ENCODE data around the gene SAP30L.

SAP30L gene

DNA sequence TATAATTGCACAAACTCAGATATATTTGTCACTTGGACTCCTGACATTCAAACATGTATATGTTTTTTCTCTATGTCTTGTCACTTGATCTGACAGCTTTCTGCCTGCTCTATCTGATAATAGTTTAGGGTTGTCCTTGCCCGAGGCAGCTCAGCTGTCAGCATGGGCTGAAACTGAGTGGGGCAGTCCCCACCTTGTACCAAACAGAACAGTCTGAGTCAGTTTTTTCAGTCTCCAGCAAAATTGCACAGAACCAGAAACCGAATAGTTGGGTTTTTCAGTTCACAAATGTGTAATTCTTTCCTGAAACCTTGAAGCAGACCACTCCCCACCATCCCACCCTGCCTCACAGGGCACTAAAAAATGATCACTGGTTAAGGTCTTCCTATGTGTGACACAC is 41.7 kb downstream of the SAP30L start:
- no peaks in the 10 kb centered on the region for H3K79me2 ChIP-seq (ENCODE audit: low read length)
- H3K4me2 ChIP-seq (ENCODE audit: low read depth, low read length), result peak overlapping the region; percentile 22; the same call in 1 of the 2 replicates
- 0 out of 2 replicates have a peak, but pooled peaks cover 6% of the 10 kb centered on the region for H3K27me3 ChIP-seq (replicated peaks; ENCODE audit: insufficient read depth, low read length)
- TF ChIP-seq EZH2 (optimal IDR thresholded peaks at IDR 0.05; ENCODE audit: low read depth, low read length) (no peak), CTCF (IDR thresholded peaks at IDR 0.05; ENCODE audit: low read length) (no peak), EZH2phosphoT487 (IDR thresholded peaks at IDR 0.05; ENCODE audit: low read length) (no peak)
- no peaks in the 10 kb centered on the region for H4K20me1 ChIP-seq (ENCODE audit: insufficient read depth, low read length)
- H3K4me1 ChIP-seq (ENCODE audit: low read length), result 0 out of 2 replicates have a peak, but pooled peaks cover 4% of the 10 kb centered on the region
- H3K36me3 ChIP-seq (replicated peaks; ENCODE audit: insufficient read depth, low read length), result no peaks in the 10 kb centered on the region
- no peak overlapping the region for H2AFZ ChIP-seq (ENCODE audit: low read length)
- H3K9me2 ChIP-seq (replicated peaks; ENCODE audit: insufficient read depth, low read length), result no peaks in the 10 kb centered on the region
- H3K9me3 ChIP-seq (replicated peaks; ENCODE audit: insufficient read depth, low read length), result no peaks in the 10 kb centered on the region
- DNase-seq, result peak; percentile 37
- H3K27ac ChIP-seq (ENCODE audit: low read length), result no peak overlapping the region
- H3K9ac ChIP-seq (ENCODE audit: low read length), result no peak overlapping the region
- H3F3A ChIP-seq (ENCODE audit: insufficient read depth, low read length), result no peaks in the 10 kb centered on the region
- H3K4me3 ChIP-seq (ENCODE audit: low read length), result no peak overlapping the region

DNA sequence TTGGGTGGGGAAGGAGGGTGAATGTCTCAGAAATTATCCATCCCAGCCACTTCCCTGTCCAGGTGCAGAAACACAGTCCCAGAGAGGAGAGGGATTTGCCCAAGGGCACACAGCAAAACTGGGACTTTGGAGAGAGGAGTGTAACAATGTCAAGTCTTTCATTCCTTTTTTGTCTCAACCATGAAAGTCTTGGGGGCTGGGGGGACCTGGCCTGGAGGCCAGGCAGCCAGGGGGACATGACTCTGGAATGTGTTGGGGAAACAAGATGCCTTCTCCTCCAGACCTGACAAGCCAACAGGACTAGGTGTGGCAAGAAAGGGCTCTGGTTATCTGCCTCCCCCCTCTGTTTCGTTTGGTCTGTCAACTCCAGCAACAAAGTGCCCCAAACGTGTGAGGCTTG is 46.1 kb downstream of the SAP30L start:
- Histone ChIP-seq H3K79me2 (ENCODE audit: low read length) (no peaks in the 10 kb centered on the region), H3K9me2 (replicated peaks; ENCODE audit: insufficient read depth, low read length) (no peaks in the 10 kb centered on the region), H3F3A (ENCODE audit: insufficient read depth, low read length) (no peaks in the 10 kb centered on the region), H3K9me3 (replicated peaks; ENCODE audit: insufficient read depth, low read length) (no peaks in the 10 kb centered on the region), H3K36me3 (replicated peaks; ENCODE audit: insufficient read depth, low read length) (no peaks in the 10 kb centered on the region), H3K9ac (ENCODE audit: low read length) (no peak overlapping the region), H3K4me2 (ENCODE audit: low read depth, low read length) (no peak overlapping the region), H2AFZ (ENCODE audit: low read length) (no peak overlapping the region), H4K20me1 (ENCODE audit: insufficient read depth, low read length) (no peaks in the 10 kb centered on the region), H3K4me1 (ENCODE audit: low read length) (0 out of 2 replicates have a peak, but pooled peaks cover 4% of the 10 kb centered on the region), H3K27me3 (replicated peaks; ENCODE audit: insufficient read depth, low read length) (no peaks in the 10 kb centered on the region), H3K27ac (ENCODE audit: low read length) (no peak overlapping the region), H3K4me3 (ENCODE audit: low read length) (no peak overlapping the region)
- TF ChIP-seq EZH2phosphoT487 (IDR thresholded peaks at IDR 0.05; ENCODE audit: low read length), result no peak
- DNase-seq, result no peak

DNA sequence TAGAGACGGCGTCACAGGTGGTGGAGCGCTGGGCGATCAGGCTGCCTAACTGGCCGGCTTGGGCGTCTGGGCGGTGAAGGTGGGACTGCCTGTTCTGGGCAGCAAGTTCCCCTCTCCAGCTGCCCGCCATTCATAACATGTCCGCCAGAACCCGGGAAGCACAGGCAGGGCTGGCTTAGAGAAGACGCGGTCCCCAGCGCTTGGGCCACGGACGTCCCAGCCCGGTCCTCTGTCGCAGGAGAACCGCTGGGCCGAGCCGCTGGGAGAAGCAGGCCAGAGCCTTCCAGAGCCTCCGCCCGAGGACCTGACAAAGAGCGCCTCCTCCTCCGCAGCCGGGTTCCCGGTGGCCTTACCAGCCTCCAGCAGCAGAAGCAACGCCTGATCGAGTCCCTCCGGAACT is 47.5 kb downstream of the SAP30L start:
- DNase-seq, result no peak
- H3K79me2 ChIP-seq (ENCODE audit: low read length), result no peaks in the 10 kb centered on the region
- no peaks in the 10 kb centered on the region for H3K4me1 ChIP-seq (ENCODE audit: low read length)
- H3K4me2 ChIP-seq (ENCODE audit: low read depth, low read length), result no peak overlapping the region
- H4K20me1 ChIP-seq (ENCODE audit: insufficient read depth, low read length), result no peaks in the 10 kb centered on the region
- H3K36me3 ChIP-seq (replicated peaks; ENCODE audit: insufficient read depth, low read length), result no peaks in the 10 kb centered on the region
- no peaks in the 10 kb centered on the region for H3K27me3 ChIP-seq (replicated peaks; ENCODE audit: insufficient read depth, low read length)
- H3K4me3 ChIP-seq (ENCODE audit: low read length), result no peak overlapping the region
- H3F3A ChIP-seq (ENCODE audit: insufficient read depth, low read length), result no peaks in the 10 kb centered on the region
- H3K9ac ChIP-seq (ENCODE audit: low read length), result no peak overlapping the region
- no peak for TF ChIP-seq EZH2phosphoT487 (IDR thresholded peaks at IDR 0.05; ENCODE audit: low read length)
- TF ChIP-seq CTCF (IDR thresholded peaks at IDR 0.05; ENCODE audit: low read length), result no peak
- TF ChIP-seq EZH2 (optimal IDR thresholded peaks at IDR 0.05; ENCODE audit: low read depth, low read length), result no peak
- H3K9me3 ChIP-seq (replicated peaks; ENCODE audit: insufficient read depth, low read length), result no peaks in the 10 kb centered on the region
- no peaks in the 10 kb centered on the region for H3K9me2 ChIP-seq (replicated peaks; ENCODE audit: insufficient read depth, low read length)
- H3K27ac ChIP-seq (ENCODE audit: low read length), result no peak overlapping the region
- no peak overlapping the region for H2AFZ ChIP-seq (ENCODE audit: low read length)

DNA sequence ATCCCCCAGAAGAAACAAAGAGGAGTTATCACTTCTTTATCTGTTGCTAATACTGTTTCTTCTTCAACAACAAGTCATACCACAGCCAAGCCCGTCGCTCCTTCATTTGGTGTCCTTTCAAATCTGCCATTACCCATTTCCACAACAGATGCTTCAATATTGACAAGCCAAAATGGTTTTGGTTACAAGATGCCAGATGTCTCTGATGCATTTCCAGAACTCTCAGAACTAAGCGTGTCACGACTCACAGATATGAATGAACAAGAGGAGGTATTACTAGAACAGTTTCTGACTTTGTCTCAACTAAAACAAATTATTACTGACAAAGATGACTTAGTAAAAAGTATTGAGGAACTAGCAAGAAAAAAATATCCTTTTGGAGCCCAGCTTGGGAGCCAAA is 48.2 kb downstream of the SAP30L start:
- Histone ChIP-seq H3K9me3 (replicated peaks; ENCODE audit: insufficient read depth, low read length) (no peaks in the 10 kb centered on the region), H3F3A (ENCODE audit: insufficient read depth, low read length) (no peaks in the 10 kb centered on the region), H4K20me1 (ENCODE audit: insufficient read depth, low read length) (no peaks in the 10 kb centered on the region), H3K4me2 (ENCODE audit: low read depth, low read length) (no peak overlapping the region), H3K79me2 (ENCODE audit: low read length) (no peaks in the 10 kb centered on the region), H3K9ac (ENCODE audit: low read length) (no peak overlapping the region), H3K9me2 (replicated peaks; ENCODE audit: insufficient read depth, low read length) (no peaks in the 10 kb centered on the region), H3K4me3 (ENCODE audit: low read length) (no peak overlapping the region), H2AFZ (ENCODE audit: low read length) (no peak overlapping the region), H3K36me3 (replicated peaks; ENCODE audit: insufficient read depth, low read length) (no peaks in the 10 kb centered on the region), H3K27ac (ENCODE audit: low read length) (no peak overlapping the region), H3K27me3 (replicated peaks; ENCODE audit: insufficient read depth, low read length) (no peaks in the 10 kb centered on the region), H3K4me1 (ENCODE audit: low read length) (no peaks in the 10 kb centered on the region)
- DNase-seq, result no peak
- TF ChIP-seq EZH2phosphoT487 (IDR thresholded peaks at IDR 0.05; ENCODE audit: low read length), result no peak
- no peak for TF ChIP-seq EZH2 (optimal IDR thresholded peaks at IDR 0.05; ENCODE audit: low read depth, low read length)
- no peak for TF ChIP-seq CTCF (IDR thresholded peaks at IDR 0.05; ENCODE audit: low read length)
